Bronchial epithelial cell (primary cell): ENCODE results near the gene VWF. TPM values are rescaled to one million over a fixed set of nuclear protein-coding genes. Genes with fewer than 3 reads are reported as not detected.

ENCODE experiments used
- DNase-seq: peaks from one replicate; pipeline ENCODE4 v3.0.0-alpha.2; 2010; ENCODE audit warnings: low read depth
- FAIRE-seq: peaks from 2 replicates; lab custom pipeline; 2011; peaks lifted over from hg19 to GRCh38; lab: Jason Lieb, UNC
- H3K27me3 ChIP-seq: 2 replicates; pipeline ENCODE4 v1.5.1; 2011; ENCODE audit warnings: low read length; ENCODE audit not compliant: control insufficient read depth, insufficient read depth
- H3K36me3 ChIP-seq: 2 replicates; pipeline ENCODE4 v1.5.1; 2011; ENCODE audit warnings: low read length; ENCODE audit not compliant: control insufficient read depth, insufficient read depth
- H3K4me3 ChIP-seq: 2 replicates; pipeline ENCODE4 v1.5.1; 2011; ENCODE audit warnings: mild to moderate bottlenecking, low read depth, low read length, control low read depth
- CTCF ChIP-seq: IDR thresholded peaks from 2 replicates; pipeline ENCODE4 v1.5.1; 2011; ENCODE audit warnings: mild to moderate bottlenecking, moderate library complexity, low read length, control low read depth, inconsistent platforms; ENCODE audit not compliant: insufficient read depth, severe bottlenecking
- total RNA-seq: library from RNA; depleted of rRNA; stranded (reverse); fragments of >200 nt; gene quantifications from 2 replicates; pipeline ENCODE4 v1.2.1, GENCODE V29; 2014

VWF gene
- total RNA-seq, 1 donor from 2014 or later = 0.26 TPM

GRCh38 chr12:6059860-6060565 is 64.5 kb downstream of the VWF start:
- DNase-seq (no peak), FAIRE-seq (no peak)
- no peak for TF ChIP-seq CTCF
- Histone ChIP-seq H3K4me3 (no peak overlapping the region), H3K27me3 (no peaks in the 10 kb centered on the region), H3K36me3 (no peaks in the 10 kb centered on the region)

- FAIRE-seq (no peak), DNase-seq (no peak)
- no peak for TF ChIP-seq CTCF
- no peak overlapping the region for H3K4me3 ChIP-seq
- no peaks in the 10 kb centered on the region for H3K36me3 ChIP-seq
- H3K27me3 ChIP-seq = no peaks in the 10 kb centered on the region
Measured at GRCh38 chr12:6059221-6059620, 65.2 kb downstream of the VWF start.

GRCh38 chr12:6058481-6059161 is 65.8 kb downstream of the VWF start:
- no peaks in the 10 kb centered on the region for H3K36me3 ChIP-seq

GRCh38 chr12:6057700-6058099 is 66.8 kb downstream of the VWF start:
- FAIRE-seq = no peak
- no peak overlapping the region for H3K4me3 ChIP-seq

More at GRCh38 chr12:6058481-6059161, 65.8 kb downstream of the VWF start:
- no peak for DNase-seq
- Histone ChIP-seq H3K27me3 (no peaks in the 10 kb centered on the region), H3K4me3 (no peak overlapping the region)
- TF ChIP-seq CTCF = no peak
- no peak for FAIRE-seq

GRCh38 chr12:6056406-6057240 is 67.8 kb downstream of the VWF start:
- DNase-seq (no peak), FAIRE-seq (no peak)
- Histone ChIP-seq H3K27me3 (no peaks in the 10 kb centered on the region), H3K36me3 (no peaks in the 10 kb centered on the region), H3K4me3 (no peak overlapping the region)
- peak; percentile 32 for TF ChIP-seq CTCF

More at GRCh38 chr12:6057700-6058099, 66.8 kb downstream of the VWF start:
- H3K27me3 ChIP-seq = no peaks in the 10 kb centered on the region
- no peak for DNase-seq
- no peaks in the 10 kb centered on the region for H3K36me3 ChIP-seq
- TF ChIP-seq CTCF = no peak
